K562 (cell line): Measurements from ENCODE around the gene MYADML2. TPM values are rescaled to one million over a fixed set of nuclear protein-coding genes. Genes with fewer than 3 reads are reported as not detected.

ENCODE experiments used
- CAMTA2 ChIP-seq: fragments of 250-450 bp; sonication (Bioruptor Pico); conservative IDR thresholded peaks from 2 replicates; pipeline ENCODE4 v1.5.1; 2022
- CCNT2 ChIP-seq: IDR thresholded peaks from 2 replicates; pipeline ENCODE4 v1.6.1; 2011; ENCODE audit warnings: borderline replicate concordance, low read depth, mild to moderate bottlenecking, moderate library complexity, mixed read lengths, low read length; ENCODE audit not compliant: insufficient read length; ENCODE audit errors: extremely low read depth
- CHD1 ChIP-seq: fragments of 200-600 bp; sonication (generic); IDR thresholded peaks from one replicate; pipeline ENCODE4 v1.6.1; 2012; ENCODE audit warnings: mild to moderate bottlenecking, moderate library complexity, low read length, inconsistent platforms
- FOS ChIP-seq: IDR thresholded peaks from 3 replicates; pipeline ENCODE4 v1.6.1; 2011; ENCODE audit not compliant: insufficient read length; ENCODE audit errors: extremely low read depth
- GTF2E2 ChIP-seq: fragments of 200-800 bp; sonication (Bioruptor generic); IDR thresholded peaks from 2 replicates; pipeline ENCODE4 v1.6.1; 2016; ENCODE audit warnings: missing genetic modification characterization, missing compliant biosample characterization
- ILF3 ChIP-seq: fragments of 450-650 bp; IDR thresholded peaks from 2 replicates; pipeline ENCODE4 v1.6.1; 2018; ENCODE audit warnings: antibody characterized with exemption, mild to moderate bottlenecking, moderate library complexity, borderline replicate concordance
- JUN ChIP-seq, 2 experiments: sonication (generic) in 1 of 2; formaldehyde crosslinking in 1 of 2; IDR thresholded peaks; 2 replicates each; pipeline versions ENCODE4 v1.6.1 to v1.8.0; 2012 to 2022; ENCODE audit warnings: borderline replicate concordance in 2 of 2, mild to moderate bottlenecking in 2 of 2, improper control_type of control experiment in 1 of 2, low read depth in 1 of 2, low read length in 1 of 2, missing genetic modification reagents in 1 of 2
- NELFE ChIP-seq: IDR thresholded peaks from 2 replicates; pipeline ENCODE4 v1.6.1; 2011; ENCODE audit warnings: mild to moderate bottlenecking; ENCODE audit not compliant: insufficient read depth, insufficient read length
- POU5F1 ChIP-seq: fragments of 150-350 bp; IDR thresholded peaks from 2 replicates; pipeline ENCODE4 v1.6.1; 2014; ENCODE audit warnings: borderline replicate concordance, low read length, low read depth, mild to moderate bottlenecking; ENCODE audit not compliant: partially characterized antibody
- ZEB2 ChIP-seq: fragments of 450-650 bp; IDR thresholded peaks from 2 replicates; pipeline ENCODE4 v1.6.1; 2016
- ZNF717 ChIP-seq: fragments of 250-450 bp; sonication (Bioruptor Pico); IDR thresholded peaks from 2 replicates; pipeline ENCODE4 v1.5.0; 2021
- ZNF77 ChIP-seq: fragments of 250-450 bp; sonication (Bioruptor Pico); IDR thresholded peaks from 2 replicates; pipeline ENCODE4 v1.5.0; 2020
- polyA plus RNA-seq, 8 experiments: library from polyadenylated mRNA; depleted of rRNA in 4 of 8; stranded (reverse) in 5 of 8; unstranded in 3 of 8; fragments of >200 nt; fragmentation: Nextera tagmentation in 2 of 8; fragmentation: Illumina TruSeq in 1 of 8; extraction: Ambion mirVana in 2 of 8; extraction: Trizol in 1 of 8; gene quantifications; 2 replicates each; pipeline versions ENCODE4 v1.2.1 to v1.2.3, GENCODE V29; 2011 to 2014; ENCODE audit warnings: inconsistent platforms in 1 of 8, missing spikeins in 1 of 8
- total RNA-seq, 7 experiments: library from RNA; depleted of rRNA in 6 of 7; stranded (reverse); fragments of >200 nt in 6 of 7; fragmentation: Illumina TruSeq in 2 of 7; extraction: Trizol in 2 of 7; gene quantifications; 2 replicates each; pipeline versions ENCODE4 v1.2.1 to v1.2.3, GENCODE V29; 2011 to 2021; ENCODE audit warnings: low replicate concordance in 1 of 7
- TF ChIP-seq, protein P1 (sequence below): fragments of 250-450 bp; sonication (Bioruptor Pico); IDR thresholded peaks from 2 replicates; pipeline ENCODE4 v1.8.0; 2021; ENCODE audit warnings: mild to moderate bottlenecking, moderate library complexity
- TF ChIP-seq, protein P2 (sequence below): sonication (generic); formaldehyde crosslinking; IDR thresholded peaks from 2 replicates; pipeline ENCODE4 v1.8.0; 2022; ENCODE audit warnings: mild to moderate bottlenecking, missing genetic modification reagents
- TF ChIP-seq, protein P3 (sequence below): fragments of 250-450 bp; sonication (Bioruptor Pico); IDR thresholded peaks from 2 replicates; pipeline ENCODE4 v1.4.0; 2020

Gene MYADML2
- total and polyA plus RNA-seq, 9 of the 15 experiments (the other 6 are each of a cell fraction or from before 2014, with no cell fraction given) = not detected

DNA sequence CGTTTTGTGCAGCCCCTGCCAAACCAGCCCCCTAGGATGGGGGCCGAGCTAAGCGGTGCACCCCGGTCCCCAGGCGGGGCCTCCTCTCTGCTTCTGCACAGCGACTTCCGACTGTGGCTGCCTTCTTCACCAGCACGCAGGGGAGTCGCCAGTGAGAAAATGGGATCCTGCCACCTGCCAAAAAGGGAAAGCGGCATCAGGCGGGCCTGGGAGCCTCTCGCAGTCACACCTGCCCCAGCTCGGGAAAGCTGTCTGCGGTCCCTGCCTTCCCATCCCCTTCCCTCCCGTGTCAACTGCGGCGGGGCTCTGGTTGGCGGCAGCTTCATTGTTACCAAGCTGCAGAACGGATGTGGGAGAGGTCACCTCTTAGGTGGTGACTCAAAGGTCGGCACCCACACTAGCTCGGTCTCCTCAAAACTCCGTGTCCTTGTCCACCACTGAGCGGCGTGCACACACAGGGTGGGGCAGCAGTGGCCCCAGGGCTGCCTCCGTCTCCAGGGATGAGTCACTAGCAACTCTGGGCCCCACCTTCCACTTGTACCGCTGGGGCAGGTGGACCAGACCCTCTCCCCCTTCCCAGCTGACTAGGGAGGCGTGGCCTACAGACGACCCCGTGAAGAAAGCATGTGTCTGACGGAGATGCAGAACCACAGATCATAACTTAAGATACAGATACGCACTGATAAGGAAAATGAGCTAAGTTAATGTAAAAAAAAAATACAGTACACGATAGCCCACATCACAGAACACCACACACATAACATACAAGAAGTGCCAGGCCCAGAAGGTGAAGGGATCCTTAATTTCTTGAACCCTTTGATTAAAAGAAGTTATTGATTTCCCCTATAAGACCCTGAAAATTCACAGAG lies 34.4 kb downstream of the MYADML2 start (continued):
- no peak for TF ChIP-seq NELFE
- no peak for TF ChIP-seq ZNF717
- TF ChIP-seq, protein P1, sequence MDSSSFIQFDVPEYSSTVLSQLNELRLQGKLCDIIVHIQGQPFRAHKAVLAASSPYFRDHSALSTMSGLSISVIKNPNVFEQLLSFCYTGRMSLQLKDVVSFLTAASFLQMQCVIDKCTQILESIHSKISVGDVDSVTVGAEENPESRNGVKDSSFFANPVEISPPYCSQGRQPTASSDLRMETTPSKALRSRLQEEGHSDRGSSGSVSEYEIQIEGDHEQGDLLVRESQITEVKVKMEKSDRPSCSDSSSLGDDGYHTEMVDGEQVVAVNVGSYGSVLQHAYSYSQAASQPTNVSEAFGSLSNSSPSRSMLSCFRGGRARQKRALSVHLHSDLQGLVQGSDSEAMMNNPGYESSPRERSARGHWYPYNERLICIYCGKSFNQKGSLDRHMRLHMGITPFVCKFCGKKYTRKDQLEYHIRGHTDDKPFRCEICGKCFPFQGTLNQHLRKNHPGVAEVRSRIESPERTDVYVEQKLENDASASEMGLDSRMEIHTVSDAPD (CRISPR knock-in tag) = no peak
- TF ChIP-seq ZNF77 (CRISPR knock-in tag) = no peak
- TF ChIP-seq, protein P2, sequence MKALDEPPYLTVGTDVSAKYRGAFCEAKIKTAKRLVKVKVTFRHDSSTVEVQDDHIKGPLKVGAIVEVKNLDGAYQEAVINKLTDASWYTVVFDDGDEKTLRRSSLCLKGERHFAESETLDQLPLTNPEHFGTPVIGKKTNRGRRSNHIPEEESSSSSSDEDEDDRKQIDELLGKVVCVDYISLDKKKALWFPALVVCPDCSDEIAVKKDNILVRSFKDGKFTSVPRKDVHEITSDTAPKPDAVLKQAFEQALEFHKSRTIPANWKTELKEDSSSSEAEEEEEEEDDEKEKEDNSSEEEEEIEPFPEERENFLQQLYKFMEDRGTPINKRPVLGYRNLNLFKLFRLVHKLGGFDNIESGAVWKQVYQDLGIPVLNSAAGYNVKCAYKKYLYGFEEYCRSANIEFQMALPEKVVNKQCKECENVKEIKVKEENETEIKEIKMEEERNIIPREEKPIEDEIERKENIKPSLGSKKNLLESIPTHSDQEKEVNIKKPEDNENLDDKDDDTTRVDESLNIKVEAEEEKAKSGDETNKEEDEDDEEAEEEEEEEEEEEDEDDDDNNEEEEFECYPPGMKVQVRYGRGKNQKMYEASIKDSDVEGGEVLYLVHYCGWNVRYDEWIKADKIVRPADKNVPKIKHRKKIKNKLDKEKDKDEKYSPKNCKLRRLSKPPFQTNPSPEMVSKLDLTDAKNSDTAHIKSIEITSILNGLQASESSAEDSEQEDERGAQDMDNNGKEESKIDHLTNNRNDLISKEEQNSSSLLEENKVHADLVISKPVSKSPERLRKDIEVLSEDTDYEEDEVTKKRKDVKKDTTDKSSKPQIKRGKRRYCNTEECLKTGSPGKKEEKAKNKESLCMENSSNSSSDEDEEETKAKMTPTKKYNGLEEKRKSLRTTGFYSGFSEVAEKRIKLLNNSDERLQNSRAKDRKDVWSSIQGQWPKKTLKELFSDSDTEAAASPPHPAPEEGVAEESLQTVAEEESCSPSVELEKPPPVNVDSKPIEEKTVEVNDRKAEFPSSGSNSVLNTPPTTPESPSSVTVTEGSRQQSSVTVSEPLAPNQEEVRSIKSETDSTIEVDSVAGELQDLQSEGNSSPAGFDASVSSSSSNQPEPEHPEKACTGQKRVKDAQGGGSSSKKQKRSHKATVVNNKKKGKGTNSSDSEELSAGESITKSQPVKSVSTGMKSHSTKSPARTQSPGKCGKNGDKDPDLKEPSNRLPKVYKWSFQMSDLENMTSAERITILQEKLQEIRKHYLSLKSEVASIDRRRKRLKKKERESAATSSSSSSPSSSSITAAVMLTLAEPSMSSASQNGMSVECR (CRISPR knock-in tag) = peak; percentile 52; the same call in 1 of the 2 replicates
- TF ChIP-seq, protein P3, sequence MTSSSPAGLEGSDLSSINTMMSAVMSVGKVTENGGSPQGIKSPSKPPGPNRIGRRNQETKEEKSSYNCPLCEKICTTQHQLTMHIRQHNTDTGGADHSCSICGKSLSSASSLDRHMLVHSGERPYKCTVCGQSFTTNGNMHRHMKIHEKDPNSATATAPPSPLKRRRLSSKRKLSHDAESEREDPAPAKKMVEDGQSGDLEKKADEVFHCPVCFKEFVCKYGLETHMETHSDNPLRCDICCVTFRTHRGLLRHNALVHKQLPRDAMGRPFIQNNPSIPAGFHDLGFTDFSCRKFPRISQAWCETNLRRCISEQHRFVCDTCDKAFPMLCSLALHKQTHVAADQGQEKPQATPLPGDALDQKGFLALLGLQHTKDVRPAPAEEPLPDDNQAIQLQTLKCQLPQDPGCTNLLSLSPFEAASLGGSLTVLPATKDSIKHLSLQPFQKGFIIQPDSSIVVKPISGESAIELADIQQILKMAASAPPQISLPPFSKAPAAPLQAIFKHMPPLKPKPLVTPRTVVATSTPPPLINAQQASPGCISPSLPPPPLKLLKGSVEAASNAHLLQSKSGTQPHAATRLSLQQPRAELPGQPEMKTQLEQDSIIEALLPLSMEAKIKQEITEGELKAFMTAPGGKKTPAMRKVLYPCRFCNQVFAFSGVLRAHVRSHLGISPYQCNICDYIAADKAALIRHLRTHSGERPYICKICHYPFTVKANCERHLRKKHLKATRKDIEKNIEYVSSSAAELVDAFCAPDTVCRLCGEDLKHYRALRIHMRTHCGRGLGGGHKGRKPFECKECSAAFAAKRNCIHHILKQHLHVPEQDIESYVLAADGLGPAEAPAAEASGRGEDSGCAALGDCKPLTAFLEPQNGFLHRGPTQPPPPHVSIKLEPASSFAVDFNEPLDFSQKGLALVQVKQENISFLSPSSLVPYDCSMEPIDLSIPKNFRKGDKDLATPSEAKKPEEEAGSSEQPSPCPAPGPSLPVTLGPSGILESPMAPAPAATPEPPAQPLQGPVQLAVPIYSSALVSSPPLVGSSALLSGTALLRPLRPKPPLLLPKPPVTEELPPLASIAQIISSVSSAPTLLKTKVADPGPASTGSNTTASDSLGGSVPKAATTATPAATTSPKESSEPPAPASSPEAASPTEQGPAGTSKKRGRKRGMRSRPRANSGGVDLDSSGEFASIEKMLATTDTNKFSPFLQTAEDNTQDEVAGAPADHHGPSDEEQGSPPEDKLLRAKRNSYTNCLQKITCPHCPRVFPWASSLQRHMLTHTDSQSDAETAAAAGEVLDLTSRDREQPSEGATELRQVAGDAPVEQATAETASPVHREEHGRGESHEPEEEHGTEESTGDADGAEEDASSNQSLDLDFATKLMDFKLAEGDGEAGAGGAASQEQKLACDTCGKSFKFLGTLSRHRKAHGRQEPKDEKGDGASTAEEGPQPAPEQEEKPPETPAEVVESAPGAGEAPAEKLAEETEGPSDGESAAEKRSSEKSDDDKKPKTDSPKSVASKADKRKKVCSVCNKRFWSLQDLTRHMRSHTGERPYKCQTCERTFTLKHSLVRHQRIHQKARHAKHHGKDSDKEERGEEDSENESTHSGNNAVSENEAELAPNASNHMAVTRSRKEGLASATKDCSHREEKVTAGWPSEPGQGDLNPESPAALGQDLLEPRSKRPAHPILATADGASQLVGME = no peak
- TF ChIP-seq GTF2E2 = no peak
- TF ChIP-seq JUN (IDR thresholded peaks at IDR 0.05; ENCODE audit: borderline replicate concordance, low read depth, low read length) = peak; percentile 93
- TF ChIP-seq JUN (CRISPR knock-in tag; IDR thresholded peaks at IDR 0.05; ENCODE audit: borderline replicate concordance) = no peak
- TF ChIP-seq CHD1 = no peak
- TF ChIP-seq POU5F1 = no peak
- 0 out of 2 replicates have a peak, but pooled peaks have one; percentile 30 for TF ChIP-seq ZEB2
- TF ChIP-seq ILF3 = no peak
- no peak for TF ChIP-seq CAMTA2 (CRISPR knock-in tag)
- TF ChIP-seq CCNT2 = no peak
- TF ChIP-seq FOS = peak; percentile 24
